Effector CD4-positive, alpha-beta T cell (primary cell): ENCODE measurements around the gene RELT.

Source experiments
- DNase-seq: peaks from one replicate; pipeline ENCODE4 v3.0.0-alpha.2; 2020

Gene RELT

GRCh38 chr11:73439002-73439843, 63.0 kb downstream of the RELT start:
- DNase-seq: no peak

DNA sequence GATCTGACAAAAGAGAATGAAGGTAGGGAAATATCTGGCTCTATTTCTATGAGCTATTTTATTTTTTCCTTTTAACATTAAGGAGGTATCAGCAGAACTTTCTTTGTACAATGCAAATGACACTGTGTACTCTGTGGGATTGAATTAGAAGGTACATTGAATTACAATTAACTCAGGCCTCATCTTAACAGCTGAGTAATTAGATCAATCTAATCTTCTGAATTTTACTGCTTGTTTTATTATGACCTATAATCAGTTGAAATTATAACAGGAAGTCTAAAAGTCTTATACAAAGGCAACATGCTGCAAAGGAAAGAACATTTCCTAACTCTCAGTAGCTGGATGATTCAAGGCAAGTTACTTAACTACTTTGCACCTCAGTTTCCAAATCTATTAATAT, 69.8 kb downstream of the RELT start:
- no peak for DNase-seq

GRCh38 chr11:73446766-73447165, 70.6 kb downstream of the RELT start:
- no peak for DNase-seq
